Dermis blood vessel endothelial cell (primary cell): Measurements from ENCODE around the gene SLC2A4RG. TPM values are rescaled to one million over a fixed set of nuclear protein-coding genes. Genes with fewer than 3 reads are reported as not detected.

Experiments used
- DNase-seq: peaks from one replicate; pipeline ENCODE4 v3.0.0; 2010
- total RNA-seq: library from RNA; depleted of rRNA; stranded (reverse); fragments of >200 nt; gene quantifications from 2 replicates; pipeline ENCODE4 v1.2.3, GENCODE V29; 2014

The SLC2A4RG gene
- total RNA-seq = 11.7 and 24.1 TPM in 2 replicates

- DNase-seq = peak; percentile 75
Observed at GRCh38 chr20:63739130-63740069, at the start of gene SLC2A4RG. SLC2A4RG (plus strand) TSS chr20:63739776; CDS start chr20:63739913, 137 bp downstream.

- DNase-seq = no peak
Observed at GRCh38 chr20:63690003-63690897, 49.3 kb upstream of the SLC2A4RG start.

GRCh38 chr20:63690898-63691710 is 48.5 kb upstream of the SLC2A4RG start:
- DNase-seq = no peak

- no peak for DNase-seq
Observed at GRCh38 chr20:63691711-63692435, 47.7 kb upstream of the SLC2A4RG start.

GRCh38 chr20:63692436-63693082 is 47.0 kb upstream of the SLC2A4RG start:
- no peak for DNase-seq

GRCh38 chr20:63693083-63693732 is 46.4 kb upstream of the SLC2A4RG start:
- no peak for DNase-seq

- DNase-seq = no peak
Observed at GRCh38 chr20:63693733-63694583, 45.6 kb upstream of the SLC2A4RG start.

GRCh38 chr20:63694584-63695423 is 44.8 kb upstream of the SLC2A4RG start:
- DNase-seq = no peak

- no peak for DNase-seq
Observed at GRCh38 chr20:63695424-63696305, 43.9 kb upstream of the SLC2A4RG start.

GRCh38 chr20:63696306-63696627 is 43.3 kb upstream of the SLC2A4RG start:
- DNase-seq = peak; percentile 46

- no peak for DNase-seq
Observed at GRCh38 chr20:63696628-63697356, 42.8 kb upstream of the SLC2A4RG start, which contains the start of gene TNFRSF6B. TNFRSF6B (plus strand) TSS chr20:63696652; CDS start chr20:63696768, 116 bp downstream.

- DNase-seq = no peak
Observed at GRCh38 chr20:63697357-63697867, 42.2 kb upstream of the SLC2A4RG start.

GRCh38 chr20:63697868-63698545 is 41.6 kb upstream of the SLC2A4RG start:
- DNase-seq = no peak

GRCh38 chr20:63698739-63699465 is 40.7 kb upstream of the SLC2A4RG start:
- peak; percentile 89 for DNase-seq
